Measurements from ENCODE around the gene ZNF507. TPM values are rescaled to one million over a fixed set of nuclear protein-coding genes. Genes with fewer than 3 reads are reported as not detected.

The ZNF507 gene
- total and polyA plus RNA-seq, 3 donors from 2014 or later, result 40.5 to 53.0 (median 50.6) TPM

DNA sequence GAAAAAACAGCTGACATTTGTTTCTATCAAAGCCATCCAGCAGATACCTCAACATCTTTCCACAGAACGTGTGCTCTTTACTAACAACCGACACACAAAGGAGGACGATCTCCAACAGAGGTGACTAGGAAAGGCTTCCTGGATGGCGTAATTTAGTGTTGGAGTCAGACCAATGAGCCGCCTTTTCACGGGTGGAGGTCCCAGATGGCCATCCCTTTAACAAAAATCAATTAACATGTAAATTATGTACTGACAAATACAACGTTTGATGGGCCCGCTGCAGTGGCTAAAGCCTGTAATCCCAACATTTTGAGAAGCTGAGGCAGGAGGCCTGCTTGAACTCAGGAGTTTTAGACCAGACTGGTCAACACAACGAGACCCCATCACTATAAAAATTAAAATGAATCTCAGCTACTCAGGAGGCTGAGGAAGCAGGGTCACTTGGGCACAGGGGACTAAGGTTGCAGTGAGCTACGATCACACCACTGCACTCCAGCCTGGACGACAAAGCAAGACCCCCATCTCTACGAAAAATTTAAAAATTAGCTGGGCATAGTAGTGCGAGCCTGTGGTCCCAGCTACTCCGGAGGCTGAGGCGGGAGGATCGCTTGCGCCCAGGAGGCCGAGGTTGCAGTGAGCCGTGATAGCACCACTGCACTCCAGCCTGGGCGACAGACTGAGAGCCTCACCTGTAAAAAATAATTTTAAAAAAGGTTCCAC lies 59.0 kb downstream of the ZNF507 start:
- intact Hi-C loops (cut with DNase I; ENCODE audit: low total_unique reads), result no loop called here
- WGBS, 2 donors, result 43 to 52% methylated on average over 20 of the region's 20 CpGs
- peak overlapping the region; percentile 97 to 99 for H3K27ac ChIP-seq
- TF ChIP-seq, protein P1, sequence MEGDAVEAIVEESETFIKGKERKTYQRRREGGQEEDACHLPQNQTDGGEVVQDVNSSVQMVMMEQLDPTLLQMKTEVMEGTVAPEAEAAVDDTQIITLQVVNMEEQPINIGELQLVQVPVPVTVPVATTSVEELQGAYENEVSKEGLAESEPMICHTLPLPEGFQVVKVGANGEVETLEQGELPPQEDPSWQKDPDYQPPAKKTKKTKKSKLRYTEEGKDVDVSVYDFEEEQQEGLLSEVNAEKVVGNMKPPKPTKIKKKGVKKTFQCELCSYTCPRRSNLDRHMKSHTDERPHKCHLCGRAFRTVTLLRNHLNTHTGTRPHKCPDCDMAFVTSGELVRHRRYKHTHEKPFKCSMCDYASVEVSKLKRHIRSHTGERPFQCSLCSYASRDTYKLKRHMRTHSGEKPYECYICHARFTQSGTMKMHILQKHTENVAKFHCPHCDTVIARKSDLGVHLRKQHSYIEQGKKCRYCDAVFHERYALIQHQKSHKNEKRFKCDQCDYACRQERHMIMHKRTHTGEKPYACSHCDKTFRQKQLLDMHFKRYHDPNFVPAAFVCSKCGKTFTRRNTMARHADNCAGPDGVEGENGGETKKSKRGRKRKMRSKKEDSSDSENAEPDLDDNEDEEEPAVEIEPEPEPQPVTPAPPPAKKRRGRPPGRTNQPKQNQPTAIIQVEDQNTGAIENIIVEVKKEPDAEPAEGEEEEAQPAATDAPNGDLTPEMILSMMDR (IDR thresholded peaks at IDR 0.05), result no peak
- no peak for TF ChIP-seq POLR2A (IDR thresholded peaks at IDR 0.05)
- H3K4me3 ChIP-seq, result peak overlapping the region; percentile 96 to 99
- no peak for DNase-seq
- peaks cover 11% of the 10 kb centered on the region for H3K4me1 ChIP-seq
- no peaks in the 10 kb centered on the region for H3K27me3 ChIP-seq
- no peaks in the 10 kb centered on the region for H3K36me3 ChIP-seq (ENCODE audit: low read depth, missing control alignments)
- H3K9me3 ChIP-seq, result no peaks in the 10 kb centered on the region

DNA sequence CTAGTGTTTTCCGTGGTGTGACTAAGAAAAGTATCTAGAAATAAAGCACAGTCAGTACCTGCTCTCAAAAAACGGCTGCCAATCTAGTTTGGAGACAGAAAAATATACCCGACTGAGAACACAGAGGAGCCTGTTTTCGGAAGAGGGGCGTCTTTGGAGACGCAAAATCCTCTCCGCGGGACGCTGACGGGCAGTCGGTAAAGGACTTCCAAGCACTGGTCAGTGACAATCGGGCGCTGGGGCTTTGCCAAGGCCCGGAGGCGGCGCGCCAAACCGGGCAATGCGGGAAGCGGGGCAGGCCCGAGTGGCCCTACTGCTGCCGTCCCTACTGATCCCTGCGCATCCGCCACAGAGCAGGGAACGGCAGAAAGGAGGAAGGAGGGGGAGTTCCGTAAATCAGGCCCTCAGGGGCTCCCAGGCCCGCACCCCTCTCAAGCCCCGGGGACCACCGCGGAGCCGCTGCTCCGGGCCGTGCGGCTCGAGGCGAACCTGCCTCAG lies 59.6 kb downstream of the ZNF507 start:
- no peaks in the 10 kb centered on the region for H3K9me3 ChIP-seq
- intact Hi-C loops (cut with DNase I; ENCODE audit: low total_unique reads), result no loop called here
- no peaks in the 10 kb centered on the region for H3K36me3 ChIP-seq (ENCODE audit: low read depth, missing control alignments)
- H3K27ac ChIP-seq, result peak overlapping the region; percentile 97 to 99
- peaks cover 11% of the 10 kb centered on the region for H3K4me1 ChIP-seq
- DNase-seq, result peak; percentile 62
- peak overlapping the region; percentile 96 to 99 for H3K4me3 ChIP-seq
- 0 to 1% methylated on average over 23 to 36 of the region's 36 CpGs for WGBS, 2 donors
- TF ChIP-seq, protein P1 (IDR thresholded peaks at IDR 0.05), result no peak
- TF ChIP-seq POLR2A (IDR thresholded peaks at IDR 0.05), result no peak
- H3K27me3 ChIP-seq, result no peaks in the 10 kb centered on the region

DNA sequence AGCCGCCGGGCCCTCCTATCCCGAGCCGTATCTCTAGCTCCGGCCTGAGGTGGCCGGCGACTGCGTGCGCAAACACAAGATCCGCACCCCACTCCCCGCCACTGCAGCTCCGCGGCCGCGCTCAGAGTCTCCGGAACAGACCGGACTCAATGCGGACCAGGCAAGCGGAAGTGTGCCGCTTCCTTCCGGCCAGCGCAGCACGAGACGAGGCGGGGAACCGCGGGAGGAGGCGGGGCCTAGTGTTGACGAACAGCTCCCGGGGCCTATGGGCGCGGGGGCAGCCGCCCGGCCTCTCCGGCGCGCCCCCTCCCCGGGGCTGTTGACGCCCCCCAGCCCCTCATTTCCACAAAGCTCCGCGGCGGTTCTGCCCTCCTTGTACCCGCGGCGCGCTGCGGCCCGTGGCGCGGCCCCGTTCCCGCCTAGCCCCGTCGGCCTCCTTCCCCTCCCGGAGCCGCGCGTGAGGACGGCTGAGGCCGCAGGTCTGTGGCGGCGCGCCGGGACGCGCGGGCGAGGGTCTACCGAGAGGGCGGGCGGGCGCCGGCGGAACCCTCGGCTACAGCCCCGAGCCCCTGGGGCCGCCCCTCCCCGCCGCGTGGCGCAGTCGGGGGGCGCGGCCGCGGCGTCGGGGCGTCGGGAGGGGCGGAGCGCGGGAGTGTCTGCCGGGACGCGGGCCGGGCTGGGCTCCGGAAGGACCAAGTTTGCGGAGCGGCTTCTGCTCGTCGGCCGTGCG lies 60.2 kb downstream of the ZNF507 start, which contains the start of gene DPY19L3:
Gene DPY19L3 (plus strand): TSS at position 340 of the 730 bp plus-strand sequence. CDS start 2,484 bp downstream, outside the sequence.
- intact Hi-C loops (cut with DNase I; ENCODE audit: low total_unique reads), result no loop called here
- peak; percentile 98 for DNase-seq
- 0% methylated on average over 9 to 41 of the region's 104 CpGs for WGBS, 2 donors
- Histone ChIP-seq H3K36me3 (ENCODE audit: low read depth, missing control alignments) (no peaks in the 10 kb centered on the region), H3K9me3 (no peaks in the 10 kb centered on the region), H3K4me3 (peak within 1 kb of the TSS; percentile 96 to 99), H3K27me3 (no peaks in the 10 kb centered on the region), H3K4me1 (peaks cover 11% of the 10 kb centered on the region), H3K27ac (peak within 1 kb of the TSS; percentile 97 to 99)
- TF ChIP-seq, protein P1 (IDR thresholded peaks at IDR 0.05), result no peak
- peak; percentile 68 for TF ChIP-seq POLR2A (IDR thresholded peaks at IDR 0.05)

DNA sequence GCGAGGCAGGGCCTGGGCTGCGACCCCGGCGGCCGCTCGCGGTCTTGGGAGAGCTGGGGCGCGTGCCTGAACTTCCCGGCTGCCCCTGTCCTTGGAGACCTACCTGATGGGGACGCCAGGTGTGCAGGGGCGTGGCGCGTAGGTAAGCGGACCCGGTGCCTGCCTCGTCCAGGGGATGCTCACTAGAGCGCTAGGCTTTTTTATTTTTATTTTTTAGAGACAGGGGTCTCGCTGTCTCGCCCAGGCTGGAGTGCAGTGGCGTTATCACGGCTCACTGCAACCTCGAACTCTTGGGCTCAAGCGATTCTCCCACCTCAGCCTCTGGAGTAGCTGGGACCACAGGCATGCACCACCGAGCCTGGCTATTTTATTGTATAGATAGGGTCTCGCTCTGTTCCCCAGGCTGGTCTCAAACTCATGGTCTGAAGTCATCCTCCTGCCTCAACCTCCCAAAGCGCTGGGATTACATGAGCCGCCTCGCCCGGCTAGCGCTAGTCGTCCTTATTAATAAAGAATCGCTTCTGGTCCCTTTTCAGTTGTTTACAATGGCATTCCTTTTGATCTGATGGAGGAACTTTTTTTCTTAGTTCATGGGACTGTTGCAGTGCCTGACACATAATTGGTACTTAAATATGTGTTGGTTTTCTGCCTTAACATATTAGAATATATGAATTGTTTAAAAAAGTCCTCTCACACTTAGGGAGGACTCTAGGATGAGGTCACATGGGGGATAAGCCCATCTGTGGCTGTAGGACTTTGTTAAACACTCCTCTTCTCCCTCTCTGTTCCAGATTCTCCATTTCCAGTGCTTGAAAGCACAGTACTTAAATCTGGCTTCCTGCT lies 61.0 kb downstream of the ZNF507 start:
- no peak for DNase-seq
- Histone ChIP-seq H3K36me3 (ENCODE audit: low read depth, missing control alignments) (no peaks in the 10 kb centered on the region), H3K27me3 (no peaks in the 10 kb centered on the region), H3K4me3 (peak overlapping the region; percentile 96 to 99), H3K27ac (peak overlapping the region; percentile 27 to 99), H3K4me1 (peaks cover 11% of the 10 kb centered on the region), H3K9me3 (no peaks in the 10 kb centered on the region)
- TF ChIP-seq POLR2A (IDR thresholded peaks at IDR 0.05), result no peak
- TF ChIP-seq, protein P1 (IDR thresholded peaks at IDR 0.05), result no peak
- intact Hi-C loops (cut with DNase I; ENCODE audit: low total_unique reads), result no loop called here
- WGBS, 2 donors, result 9 to 10% methylated on average over 15 to 27 of the region's 33 CpGs

All from testis (tissue), 3 donors.